ENCODE results near the gene ZNF735. TPM values are rescaled to one million over a fixed set of nuclear protein-coding genes. Genes with fewer than 3 reads are reported as not detected.

ZNF735 gene
- total and polyA plus RNA-seq, 8 donors = 0.14 TPM; not detected in 7

GRCh38 chr7:64266341-64266919 lies 59.4 kb downstream of the ZNF735 start:
- Histone ChIP-seq H3K4me3 (no peak overlapping the region), H3K36me3 (no peaks in the 10 kb centered on the region), H3K4me1 (no peaks in the 10 kb centered on the region), H3K27me3 (no peaks in the 10 kb centered on the region), H3K9me3 (peaks cover 0 to 97% of the 10 kb centered on the region in 2 donors), H3K27ac (no peak overlapping the region)
- ATAC-seq (no peak), DNase-seq (no peak)
- intact Hi-C loops (cut with DNase I) = no loop called here
- TF ChIP-seq CTCF (IDR thresholded peaks at IDR 0.05) = no peak

Other genes with a start within 250 kb of the ZNF735 start
- gene ZNF722, start 208.4 kb upstream of the ZNF735 start, total RNA-seq = not detected
- gene ZNF722, start 208.4 kb upstream of the ZNF735 start, polyA plus RNA-seq (ENCODE audit: insufficient read length in 6 of 6) = not detected
- gene ZNF727, start 161.8 kb upstream of the ZNF735 start, total RNA-seq = 1 to 10 TPM; 3.0 to 3.4 TPM
- 1 to 10 TPM in 1 of 6 donors, under 1 TPM in 4, not detected in 1; 0.13 to 1.3 (median 0.41) TPM for gene ZNF727, start 161.8 kb upstream of the ZNF735 start, polyA plus RNA-seq (ENCODE audit: insufficient read length in 6 of 6)
- not detected for gene ZNF679, start 21.3 kb downstream of the ZNF735 start, total RNA-seq
- not detected for gene ZNF679, start 21.3 kb downstream of the ZNF735 start, polyA plus RNA-seq (ENCODE audit: insufficient read length in 6 of 6)
- 10 to 100 TPM; 17.1 to 23.2 TPM for gene ZNF736, start 106.8 kb downstream of the ZNF735 start, total RNA-seq
- gene ZNF736, start 106.8 kb downstream of the ZNF735 start, polyA plus RNA-seq (ENCODE audit: insufficient read length in 6 of 6) = 10 to 100 TPM; 19.1 to 23.9 (median 20.7) TPM

Measured in left lung (tissue), 10 donors.